Mucosa of gallbladder (tissue), 1 donor: ENCODE data around the gene LARGE1. TPM values are rescaled to one million over a fixed set of nuclear protein-coding genes. Genes with fewer than 3 reads are reported as not detected.
"Not testable (repeated sequence)": the region's sequence is repeated elsewhere in the genome, so short reads cannot be mapped to it uniquely, and the experiment has no call there.

ENCODE experiments used
- DNase-seq: peaks from one replicate; pipeline ENCODE4 v3.0.0-alpha.2; 2020; ENCODE audit warnings: low spot score
- total RNA-seq: library from RNA; stranded (reverse); gene quantifications from one replicate; pipeline ENCODE4 v1.2.1, GENCODE V29; 2021
- donor health status: DM: no; HTN: no; CAD: no.

The LARGE1 gene
- total RNA-seq, 1 donor from 2014 or later, result 65.6 TPM

DNA sequence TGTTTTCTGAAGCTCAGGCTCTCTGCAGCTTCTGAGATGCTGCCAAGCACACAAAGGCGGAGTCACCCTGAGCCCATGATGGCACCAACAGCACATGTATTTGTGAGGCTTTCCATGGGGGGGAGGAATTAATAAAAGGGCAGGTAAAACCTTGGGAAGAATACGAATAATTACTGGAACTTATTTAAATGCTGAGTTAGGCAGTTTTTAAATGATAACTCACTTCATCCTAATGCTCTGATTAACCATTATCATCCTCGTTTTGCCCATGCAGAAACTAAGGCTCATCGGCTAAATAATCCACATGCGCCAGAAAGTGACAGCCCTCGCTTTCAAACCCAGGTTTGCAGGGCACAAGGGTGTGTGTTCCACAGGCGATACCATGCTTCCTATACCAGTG, 35.4 kb downstream of the LARGE1 start:
- DNase-seq, result no peak

DNA sequence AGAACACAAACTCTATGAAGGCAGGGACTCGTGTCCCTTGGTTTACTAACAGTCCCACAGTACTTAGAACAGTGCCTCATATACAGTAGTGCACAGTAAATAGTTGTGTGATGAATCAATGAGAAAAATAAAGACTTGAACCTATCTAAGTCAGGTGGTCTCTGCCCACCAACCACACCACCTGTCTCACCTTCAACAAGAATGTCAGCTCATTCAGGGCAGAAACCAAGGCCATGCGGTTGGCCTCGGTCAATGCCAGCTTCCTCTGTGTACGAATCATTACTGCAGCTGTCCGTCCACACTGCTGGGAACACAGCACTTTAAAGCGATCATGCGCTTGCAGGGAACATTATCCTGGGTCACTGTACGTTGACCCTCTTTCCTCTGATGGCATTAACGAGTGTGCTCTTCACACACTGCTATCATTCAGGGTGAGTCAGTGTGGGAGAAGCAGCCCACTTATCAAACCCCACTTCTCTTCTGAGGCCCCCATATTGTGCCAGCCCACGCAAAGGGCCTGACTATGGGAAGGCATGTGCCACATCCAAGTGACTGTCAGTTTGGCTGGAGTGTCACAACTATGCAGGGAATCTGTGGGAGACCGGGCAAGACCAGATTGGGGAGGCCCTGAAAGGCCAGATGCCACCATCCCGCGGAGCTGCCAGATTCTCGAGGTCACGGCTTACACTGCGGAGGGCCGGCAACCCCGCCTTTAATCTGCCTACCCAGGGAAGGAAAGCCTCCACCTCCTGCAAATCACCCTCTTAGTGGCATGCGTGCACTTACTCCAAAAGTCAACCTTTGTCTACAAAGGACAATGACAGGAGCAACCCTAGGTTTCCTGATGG, 36.1 kb downstream of the LARGE1 start:
- DNase-seq, result no peak

DNA sequence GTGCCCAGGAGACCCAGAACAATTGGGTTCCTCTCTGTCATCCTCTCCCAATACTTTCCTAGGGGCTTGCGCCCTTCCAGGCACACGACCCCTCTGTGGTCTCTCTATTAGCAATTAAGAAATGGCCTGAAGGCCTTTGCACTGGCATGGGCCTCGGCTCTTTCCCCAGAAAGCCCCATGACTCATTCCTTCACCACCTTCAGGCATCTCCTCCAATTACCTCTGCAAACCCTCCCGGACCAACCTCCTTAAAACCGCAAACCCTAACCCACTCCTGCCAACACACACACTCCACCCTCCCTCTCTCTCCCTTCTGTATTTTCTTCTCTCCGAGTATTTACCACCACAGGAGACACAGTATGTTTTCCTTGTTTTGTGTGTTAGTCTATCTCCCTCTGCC, 36.7 kb downstream of the LARGE1 start:
- DNase-seq, result no peak

DNA sequence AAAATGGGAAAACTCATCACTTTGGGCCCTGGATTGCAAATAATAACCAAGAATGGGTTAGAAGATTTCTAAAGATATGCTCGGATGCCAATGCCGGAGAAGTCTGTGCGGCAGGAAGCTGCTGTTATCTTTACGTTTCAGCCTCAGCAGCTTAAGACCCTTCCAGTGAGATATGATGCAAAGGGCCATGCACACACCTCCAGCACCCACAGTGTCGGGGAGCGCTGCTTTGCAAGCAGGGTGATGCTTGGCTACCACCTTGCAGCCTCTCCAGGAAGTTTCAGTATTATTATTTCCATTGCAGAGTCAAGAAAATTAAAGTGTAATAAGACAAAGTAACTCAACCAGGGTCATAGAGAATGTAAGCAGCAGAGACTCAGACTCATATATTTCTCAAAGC, 37.3 kb downstream of the LARGE1 start:
- no peak for DNase-seq

DNA sequence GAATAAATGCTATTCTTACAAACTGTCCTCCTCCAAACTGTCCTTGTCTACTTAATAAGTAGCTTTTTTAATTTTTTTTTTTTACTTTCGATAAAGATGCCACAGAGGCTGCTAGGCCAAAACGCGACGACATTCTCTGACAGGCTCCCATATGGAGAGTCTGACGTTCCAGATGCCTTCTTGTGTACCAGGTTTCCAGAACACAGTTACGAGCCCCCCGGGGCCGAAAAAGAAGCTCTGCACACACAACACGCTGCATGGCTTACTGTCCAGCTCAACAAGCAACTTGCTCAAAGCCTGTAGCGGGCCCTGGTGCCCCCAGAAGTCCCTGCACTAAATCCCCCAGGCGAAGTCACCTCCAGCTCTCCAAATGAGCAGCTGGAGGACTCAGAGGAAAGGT, 39.3 kb downstream of the LARGE1 start:
- no peak for DNase-seq

DNA sequence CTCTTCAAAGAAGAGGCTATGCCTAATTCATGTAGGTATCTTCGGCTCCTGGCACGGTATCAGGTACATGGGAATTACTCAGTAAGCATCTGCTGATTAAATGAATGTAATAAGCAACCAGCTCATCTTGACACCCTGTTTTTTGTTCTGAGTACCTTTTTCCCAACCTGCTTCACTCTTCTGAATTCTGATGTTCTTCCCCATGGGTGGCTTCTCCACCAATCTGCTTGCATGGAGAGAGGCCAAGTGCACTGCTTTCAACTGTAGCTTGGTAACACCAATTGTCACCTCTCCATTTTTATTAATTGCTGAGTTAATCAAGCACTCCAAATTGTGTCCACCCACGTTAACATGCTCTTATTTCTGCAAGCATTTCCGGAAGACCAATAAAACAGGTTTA, 40.5 kb downstream of the LARGE1 start:
- no peak for DNase-seq

DNA sequence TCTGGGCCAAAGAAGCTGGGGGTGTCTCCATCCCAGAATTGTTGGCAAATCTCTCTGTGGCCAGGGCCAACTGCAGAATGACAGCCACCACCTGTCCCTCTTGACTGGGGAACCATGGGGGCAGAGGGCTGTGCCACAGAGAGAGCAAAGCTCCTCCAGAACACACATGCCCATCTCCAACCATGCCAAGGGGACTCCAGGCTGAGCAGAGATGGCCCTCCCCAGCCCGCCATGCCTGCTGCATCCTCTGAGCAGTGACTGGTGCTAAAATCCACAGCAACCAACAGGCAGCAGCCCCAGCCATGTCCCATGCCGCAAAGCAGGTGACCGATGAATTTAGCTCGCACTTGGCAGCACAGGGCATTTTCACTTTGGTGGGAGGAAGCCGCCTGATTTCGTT, 45.0 kb downstream of the LARGE1 start:
- no peak for DNase-seq

DNA sequence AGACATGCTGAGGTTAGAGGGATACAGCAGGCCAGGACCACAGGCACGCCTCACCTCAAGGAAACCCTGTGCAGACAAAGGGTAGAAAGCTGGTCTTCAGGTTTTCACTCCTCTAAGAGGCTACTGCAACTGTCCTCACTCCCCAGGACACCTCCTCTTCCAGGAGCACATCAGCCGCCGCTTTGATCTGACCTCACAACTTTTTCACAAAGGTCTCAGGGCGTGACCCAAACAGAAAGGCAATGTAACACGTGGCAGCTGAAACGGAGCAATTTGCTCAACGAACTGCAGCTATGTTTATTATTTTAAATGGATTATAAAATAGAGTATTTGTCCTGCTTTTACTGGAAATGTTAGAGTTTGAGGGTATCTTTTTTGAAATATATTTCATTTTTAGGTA, 46.1 kb downstream of the LARGE1 start:
- no peak for DNase-seq

DNA sequence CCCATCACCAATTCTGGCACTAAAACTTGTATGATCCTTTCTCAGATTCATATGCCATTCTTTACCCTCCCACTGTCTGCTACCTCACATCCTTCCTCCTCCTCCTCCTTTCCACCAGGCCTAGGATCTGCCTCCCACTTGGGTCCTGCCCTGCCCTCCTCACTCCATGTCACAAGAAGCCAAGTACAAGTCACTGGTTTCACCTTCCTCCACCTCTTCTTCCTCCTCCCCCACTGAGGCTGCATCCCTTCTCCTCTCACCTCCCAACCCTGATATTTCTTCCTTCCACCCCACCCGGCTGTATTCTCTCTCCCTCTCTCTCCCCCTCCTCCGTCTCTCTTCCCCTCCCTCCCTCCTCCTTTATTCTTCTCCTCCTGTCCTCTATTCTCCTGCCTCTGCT, 46.6 kb downstream of the LARGE1 start:
- DNase-seq, result no peak

DNA sequence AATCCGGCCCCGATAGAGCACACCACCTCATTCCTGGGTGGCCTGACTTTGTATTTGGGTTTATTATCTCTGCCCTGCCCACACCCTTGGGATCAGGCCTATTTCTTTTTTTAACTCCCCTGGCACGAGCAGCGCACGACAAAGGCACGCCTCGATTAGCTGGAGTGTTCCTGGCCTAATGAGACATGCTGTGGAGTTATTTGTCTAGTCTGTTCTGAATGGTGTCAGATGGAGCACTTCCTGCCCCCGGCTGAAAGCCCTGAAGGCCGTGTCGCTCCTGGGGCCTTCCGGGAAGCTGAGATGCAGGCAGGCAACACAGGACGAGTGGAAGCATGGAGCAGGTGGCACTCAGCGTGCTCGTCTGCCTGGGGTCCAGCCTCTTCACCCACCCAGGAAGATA, 47.1 kb downstream of the LARGE1 start:
- DNase-seq, result peak; percentile 59

DNA sequence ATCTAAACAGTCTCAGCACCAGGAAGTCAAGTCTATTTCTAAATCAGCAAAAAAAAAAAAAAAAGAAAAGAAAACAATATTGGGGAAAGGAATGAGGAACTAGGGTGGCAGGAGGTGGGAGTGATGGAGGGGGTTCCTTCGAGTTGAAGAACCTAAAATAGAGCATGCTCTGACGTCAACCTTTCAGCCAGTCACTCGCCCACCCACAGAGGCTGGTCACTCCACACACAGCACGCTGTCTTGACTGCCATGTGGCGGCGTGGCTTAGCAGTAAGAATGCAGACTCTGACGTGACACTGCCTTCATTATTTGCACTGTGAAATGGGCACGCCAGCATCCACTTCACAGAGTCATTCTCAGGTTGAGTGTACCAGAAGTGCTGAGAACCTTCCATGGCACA, 48.3 kb downstream of the LARGE1 start:
- peak; percentile 14 for DNase-seq

DNA sequence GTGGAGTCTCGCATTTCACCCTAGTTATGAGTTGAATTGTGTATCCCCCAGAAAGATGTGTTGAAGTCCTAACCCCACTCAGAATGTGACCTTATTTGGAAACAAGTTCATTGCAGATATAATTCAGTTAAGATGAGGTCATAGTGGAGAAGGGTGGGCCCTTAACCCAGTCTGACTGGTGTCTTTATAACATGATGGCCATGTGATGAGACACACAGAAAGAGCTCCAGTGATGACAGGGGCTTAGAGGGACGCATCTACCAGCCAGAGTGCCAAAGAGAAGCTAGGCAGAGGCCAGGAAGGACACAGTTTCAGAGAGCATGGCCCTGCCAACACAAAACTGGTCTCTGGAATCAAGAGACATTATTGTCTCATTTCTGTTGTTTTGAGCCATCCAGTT, 50.3 kb downstream of the LARGE1 start:
- no peak for DNase-seq

DNA sequence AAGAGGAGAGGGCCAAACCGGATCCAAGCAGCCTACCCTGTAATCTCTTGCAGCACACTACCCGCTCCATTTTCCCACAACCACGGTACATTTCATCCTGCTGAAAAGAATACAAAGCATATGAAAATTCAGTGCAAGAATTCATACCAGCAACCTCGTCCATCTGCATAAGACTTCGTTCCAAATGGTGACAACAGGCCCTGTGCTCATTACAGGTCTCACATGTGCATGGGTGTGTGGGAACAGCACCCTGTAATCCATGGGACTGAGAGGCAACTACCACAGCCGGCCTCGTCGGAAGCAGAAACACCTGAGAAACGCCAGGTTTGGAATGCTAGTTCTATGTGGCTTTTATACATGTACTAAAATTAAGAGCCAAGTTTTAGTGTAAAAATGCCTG, 52.3 kb downstream of the LARGE1 start:
- DNase-seq, result no peak

DNA sequence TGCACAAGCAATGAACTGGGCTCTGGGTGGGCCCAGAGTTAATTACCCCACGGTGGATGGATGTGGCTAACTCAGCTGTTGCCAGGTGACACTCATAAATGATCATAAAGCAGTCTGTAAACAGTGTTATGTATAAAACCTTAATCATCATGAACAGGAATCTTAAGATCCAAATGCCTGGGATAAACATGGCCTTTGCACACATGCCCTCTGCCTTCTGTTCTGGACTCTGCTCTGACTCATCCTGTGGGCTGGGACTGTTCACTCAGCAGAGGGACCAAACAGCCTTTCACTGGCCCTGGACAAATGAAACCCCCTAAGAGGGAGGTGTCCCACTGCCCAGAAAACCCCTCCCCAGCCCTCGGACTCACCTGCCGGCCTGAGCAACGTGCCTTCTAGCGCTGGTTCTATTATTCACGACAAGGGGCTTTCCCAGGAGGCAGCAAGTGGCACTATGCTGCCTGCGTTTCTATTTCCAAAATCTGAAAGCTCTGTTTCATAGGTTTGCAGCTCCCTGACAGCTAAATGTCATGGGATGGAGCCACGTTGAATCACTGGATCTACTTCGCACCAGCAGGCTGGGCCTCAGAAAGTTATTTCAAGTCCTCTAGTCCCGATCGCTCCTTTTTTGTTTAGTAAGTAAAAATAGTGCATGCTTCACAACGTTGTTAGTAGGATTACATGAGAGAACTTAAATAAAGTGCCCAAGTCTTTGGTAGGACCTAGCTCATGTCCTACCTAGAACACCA, 53.0 kb downstream of the LARGE1 start:
- DNase-seq, result peak; percentile 37

DNA sequence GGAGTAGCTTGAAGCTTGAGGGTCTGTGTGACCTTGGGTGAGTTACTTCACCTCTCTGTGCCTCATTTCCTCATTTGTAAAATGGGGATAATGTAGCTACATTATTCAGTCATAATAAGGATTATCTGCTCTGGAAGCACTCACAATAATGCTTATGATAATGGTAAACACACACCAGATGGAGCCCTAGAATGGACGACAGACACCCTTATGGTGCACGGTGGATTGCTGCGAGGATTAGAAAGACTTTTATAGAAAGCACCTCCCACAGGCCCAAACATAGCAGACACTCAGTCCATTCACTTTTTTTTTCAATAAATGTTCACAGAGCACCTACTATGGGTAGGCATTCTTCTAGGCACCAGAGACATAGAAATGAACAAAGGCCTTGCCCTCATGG, 53.8 kb downstream of the LARGE1 start:
- DNase-seq, result no peak

DNA sequence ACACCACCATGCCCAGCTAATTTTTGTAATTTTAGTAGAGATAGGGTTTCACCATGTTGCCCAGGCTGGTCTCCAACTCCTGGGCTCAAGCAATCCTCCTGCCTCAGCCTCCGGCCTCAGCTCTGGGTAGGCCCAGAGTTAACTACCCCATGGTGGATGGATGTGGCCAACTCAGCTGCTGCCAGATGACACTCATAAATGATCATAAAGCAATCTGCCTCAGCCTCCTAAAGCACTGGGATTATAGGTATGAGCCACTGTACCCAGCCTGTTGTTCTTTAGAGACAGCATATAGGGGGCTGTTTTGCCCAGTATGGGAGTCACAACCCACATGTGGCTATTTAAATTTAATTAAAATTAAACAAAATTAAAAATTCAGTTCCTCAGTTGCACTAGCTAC, 54.3 kb downstream of the LARGE1 start:
- no peak for DNase-seq

DNA sequence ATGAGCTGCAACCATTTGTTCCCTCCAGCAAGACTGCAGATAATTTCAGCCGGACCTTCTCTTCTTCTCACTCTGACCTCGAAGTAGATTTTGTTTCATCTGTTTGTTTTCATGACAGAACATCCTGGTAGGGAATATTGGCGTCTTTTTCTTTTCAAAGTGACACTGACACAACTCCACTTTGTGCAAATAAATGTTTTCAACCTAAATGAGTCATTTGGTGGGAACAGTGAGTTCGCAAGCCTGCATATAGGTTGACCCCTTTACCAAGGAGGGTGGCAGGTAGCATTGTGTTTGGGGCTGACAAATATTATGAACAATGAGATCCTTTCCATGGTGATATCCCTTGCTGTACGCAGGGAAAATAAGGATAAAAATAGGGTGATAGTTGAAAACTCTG, 55.0 kb downstream of the LARGE1 start:
- no peak for DNase-seq

DNA sequence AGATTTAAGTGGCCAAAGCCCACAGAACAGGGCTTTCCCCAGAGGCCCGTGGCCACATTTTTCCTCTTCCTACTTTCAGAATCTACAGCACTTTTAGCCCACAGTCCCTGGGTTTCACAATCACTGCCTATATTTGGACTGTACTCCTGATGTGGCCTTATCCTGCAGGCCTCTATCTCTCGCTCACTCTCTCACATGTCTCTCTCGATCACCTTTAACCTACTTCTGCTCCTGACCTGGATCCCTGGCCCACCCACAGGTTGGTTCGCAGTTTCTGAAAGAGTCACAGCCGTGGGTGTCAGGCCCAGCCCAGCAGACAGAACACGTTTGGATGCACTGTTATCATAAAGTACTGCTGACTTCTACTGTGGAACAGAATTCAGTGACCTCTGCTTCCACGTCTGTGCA, 55.5 kb downstream of the LARGE1 start:
- DNase-seq, result no peak

DNA sequence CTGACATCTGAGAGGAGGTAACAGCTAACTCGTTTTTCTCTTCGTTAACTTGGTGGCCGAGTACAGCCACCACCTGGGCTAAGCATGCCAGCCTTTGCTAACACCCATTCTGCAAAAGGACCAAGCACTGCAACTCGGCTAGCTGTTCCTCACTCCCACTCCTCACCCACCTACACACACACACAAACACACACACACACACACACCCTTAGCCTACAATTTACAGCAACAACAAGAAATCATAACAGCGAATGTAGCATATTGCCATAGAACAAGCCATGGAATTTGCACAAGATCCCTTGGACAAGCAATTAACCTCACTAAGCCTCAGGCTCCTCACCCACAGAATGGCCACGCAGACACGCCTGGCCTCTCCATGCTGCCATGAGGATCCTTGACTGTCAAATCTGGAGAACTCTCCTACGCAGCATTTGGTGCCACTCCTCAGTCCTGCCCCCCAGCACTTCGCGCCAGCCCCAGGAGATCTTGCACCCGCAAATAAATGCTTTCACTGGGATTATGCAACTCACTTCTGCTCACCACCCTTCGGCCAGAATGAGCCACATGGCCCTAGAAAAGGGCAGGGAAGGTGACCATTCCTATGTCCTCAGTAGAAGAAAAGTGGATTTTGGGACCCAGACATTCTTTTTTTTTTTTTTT, 58.9 kb downstream of the LARGE1 start:
- DNase-seq, result no peak

DNA sequence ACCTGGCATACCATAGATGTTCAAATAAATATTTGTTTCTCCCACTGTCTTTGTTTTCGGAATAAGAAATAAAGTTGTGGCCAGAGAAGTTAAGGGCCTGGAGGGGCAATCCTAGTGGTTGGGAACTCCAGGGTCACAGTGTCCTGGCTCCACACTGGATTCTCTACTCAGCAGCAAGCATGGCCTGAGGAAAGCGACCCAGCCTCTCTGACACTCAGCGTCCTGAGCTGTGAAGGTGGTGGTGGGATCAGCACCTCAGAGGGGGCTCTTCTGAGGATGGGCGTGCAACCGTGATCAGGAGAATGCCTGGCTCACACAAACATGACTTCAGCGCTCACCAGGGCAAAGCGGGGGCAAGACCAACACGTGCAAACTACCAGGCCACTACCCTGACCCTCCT, 59.9 kb downstream of the LARGE1 start:
- no peak for DNase-seq

DNA sequence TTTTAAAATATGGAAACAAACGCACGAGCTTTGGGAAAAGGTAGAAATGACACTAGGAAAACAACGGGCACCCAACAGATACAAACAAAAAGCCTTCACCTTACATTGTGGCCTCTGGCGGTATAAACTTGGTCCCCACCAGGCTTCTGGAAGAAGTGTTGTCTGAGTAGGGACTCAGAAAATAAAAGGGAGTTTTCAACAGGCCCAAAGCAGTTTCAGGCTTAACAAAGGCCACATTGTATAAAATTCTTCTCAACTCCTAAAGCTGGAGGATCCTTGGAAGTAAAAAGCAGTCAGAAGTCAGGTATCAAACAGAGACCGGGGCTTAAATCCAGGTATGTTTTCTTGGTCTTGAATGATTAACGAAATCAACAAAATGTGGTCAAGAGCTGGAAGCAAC, 61.0 kb downstream of the LARGE1 start:
- no peak for DNase-seq

DNA sequence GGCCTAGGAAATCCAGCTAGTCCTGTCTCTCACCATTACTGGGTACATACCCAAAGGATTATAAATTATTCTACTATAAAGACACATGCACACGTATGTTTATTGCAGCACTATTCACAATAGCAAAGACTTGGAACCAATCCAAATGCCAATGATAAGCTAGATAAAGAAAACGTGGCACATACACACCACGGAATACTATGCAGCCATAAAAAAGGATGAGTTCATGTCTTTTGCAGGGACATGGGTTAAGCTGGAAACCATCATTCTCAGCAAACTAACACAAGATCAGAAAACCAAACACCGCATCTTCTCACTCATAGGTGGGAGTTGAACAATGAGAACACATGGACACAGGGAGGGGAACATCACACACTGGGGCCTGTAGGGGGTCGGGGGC, 61.6 kb downstream of the LARGE1 start:
- not testable (repeated sequence) for DNase-seq

DNA sequence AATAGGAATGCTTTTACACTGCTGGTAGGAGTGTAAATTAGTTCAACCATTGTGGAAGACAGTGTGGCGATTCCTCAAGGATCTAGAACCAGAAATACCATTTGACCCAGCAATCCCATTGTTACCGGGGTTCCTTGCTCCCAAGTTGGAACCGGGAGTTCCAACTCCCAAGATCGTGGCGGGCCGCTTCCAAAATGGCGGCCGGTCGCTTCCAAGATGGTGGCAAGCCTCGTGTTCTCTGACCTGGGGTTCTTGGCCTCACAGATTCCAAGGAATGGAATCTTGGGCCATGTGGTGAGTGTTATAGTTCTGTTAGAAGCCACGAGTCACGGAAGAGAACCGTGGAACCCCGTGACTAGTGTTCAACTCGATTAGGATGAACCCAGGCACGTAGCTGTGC, 62.5 kb downstream of the LARGE1 start:
- DNase-seq, result not testable (repeated sequence)
